ENCODE data around the gene ARX. TPM values are rescaled to one million over a fixed set of nuclear protein-coding genes. Genes with fewer than 3 reads are reported as not detected.

ARX gene
- total RNA-seq, 1 experiment from 2014 or later, result not detected

DNA sequence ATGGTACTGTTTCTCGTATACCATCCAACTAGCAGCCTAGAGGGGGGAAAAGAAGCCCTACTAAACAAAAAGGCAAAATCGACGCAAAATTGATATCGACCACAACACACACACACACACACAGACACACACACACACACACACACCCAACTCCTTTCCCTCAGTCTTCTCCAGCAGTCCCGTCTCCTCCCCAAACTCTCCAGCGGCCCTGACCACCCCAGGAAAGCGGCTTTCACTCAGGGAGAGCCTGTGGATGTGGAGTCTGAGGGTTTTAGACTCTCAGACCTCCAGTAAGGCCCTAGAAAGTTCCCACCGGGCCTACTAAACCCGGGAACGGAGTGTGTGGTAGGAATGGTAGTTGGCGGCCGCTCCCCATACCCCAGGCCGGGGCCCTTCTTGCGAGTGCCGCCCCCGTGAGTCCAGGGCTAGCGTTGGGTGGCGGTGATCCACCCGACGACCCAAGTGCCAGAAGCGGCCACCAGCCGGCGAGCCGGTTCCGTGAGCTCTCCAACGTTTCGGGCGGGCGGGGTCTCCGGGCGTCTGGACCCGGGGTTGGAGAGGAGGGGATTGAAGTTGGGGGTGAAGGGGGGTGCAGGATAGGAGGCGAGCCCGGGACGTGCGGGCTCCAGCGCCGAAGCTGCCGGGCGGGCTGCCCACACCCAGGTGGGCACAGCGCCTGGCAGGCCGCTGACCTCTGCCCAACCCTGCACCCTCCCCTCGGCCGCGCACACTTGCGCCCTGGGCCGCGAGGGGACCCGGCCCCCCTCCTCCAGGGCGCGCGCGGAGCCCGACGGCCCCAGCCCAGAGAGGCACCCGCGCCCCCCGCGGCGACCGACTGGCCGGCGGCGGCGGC lies 13.7 kb downstream of the ARX start:
- DNase-seq (ENCODE audit: low spot score), result no peak

DNA sequence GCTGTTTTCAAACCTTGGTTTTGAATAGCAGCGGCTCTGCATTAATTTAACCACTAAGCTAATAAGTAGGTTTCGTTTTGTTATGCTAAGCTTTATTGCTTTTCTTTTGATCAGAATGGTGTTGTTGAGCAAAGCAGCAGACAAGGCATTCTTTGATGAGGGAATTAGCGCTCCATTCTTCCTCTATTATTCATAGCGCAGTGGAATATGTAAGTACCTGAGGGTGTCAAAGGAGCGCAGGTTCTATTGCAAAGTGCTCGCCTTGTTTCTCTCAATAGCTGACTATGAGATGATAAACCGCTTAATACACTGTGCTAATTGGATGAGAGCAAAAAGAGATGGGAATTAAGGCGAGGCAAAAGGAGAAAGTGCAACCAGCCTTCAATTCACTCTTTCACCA lies 16.3 kb downstream of the ARX start:
- DNase-seq (ENCODE audit: low spot score), result no peak

DNA sequence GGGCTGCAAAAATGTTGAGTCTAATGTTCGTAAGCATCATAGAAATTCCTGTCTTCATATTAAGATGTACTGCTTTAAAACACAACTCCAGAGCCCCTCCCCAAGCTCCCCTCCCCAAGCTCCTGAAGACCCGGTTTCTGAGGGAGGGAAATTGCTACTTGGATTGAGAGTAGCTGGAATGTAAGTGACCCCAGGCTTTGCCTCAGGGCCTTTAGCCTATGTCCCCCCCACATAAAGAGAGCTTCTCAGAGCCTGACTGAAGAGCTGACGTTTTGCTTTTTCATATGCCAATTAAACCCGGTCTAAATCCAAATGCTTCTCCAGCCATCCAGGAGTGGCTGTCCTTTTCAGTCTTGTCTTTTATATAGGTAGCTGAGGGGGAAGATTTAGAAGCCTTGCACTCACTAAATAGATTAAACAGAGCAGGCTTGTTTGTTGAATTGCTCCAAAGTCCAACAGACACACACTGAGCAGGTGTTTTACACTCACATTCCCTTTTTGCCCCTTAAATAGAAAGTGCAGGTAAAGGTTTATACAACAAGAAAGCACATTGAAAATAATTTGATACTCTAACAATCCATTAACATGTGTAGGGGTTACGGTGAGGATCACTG lies 19.6 kb downstream of the ARX start:
- no peak for DNase-seq (ENCODE audit: low spot score)

DNA sequence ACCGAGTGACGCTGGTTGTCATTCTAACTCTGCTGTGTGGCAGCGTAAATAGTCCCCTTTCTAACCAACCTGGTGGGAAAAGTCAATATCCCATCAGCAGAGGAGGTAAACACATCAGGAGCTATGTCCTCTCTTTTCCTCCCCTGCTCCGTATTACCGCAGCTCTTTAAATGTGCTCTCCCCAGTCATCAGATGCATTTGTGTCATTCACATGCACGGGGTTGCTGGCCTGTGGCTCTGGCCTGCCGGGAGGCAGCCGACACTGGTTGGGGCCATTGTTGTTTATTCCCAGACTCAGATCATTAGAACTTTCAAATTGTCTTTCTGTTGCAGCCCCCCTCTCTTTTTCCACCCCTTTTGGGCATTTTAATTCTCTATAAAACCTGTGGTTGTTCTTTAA lies 21.9 kb downstream of the ARX start:
- DNase-seq (ENCODE audit: low spot score), result no peak

DNA sequence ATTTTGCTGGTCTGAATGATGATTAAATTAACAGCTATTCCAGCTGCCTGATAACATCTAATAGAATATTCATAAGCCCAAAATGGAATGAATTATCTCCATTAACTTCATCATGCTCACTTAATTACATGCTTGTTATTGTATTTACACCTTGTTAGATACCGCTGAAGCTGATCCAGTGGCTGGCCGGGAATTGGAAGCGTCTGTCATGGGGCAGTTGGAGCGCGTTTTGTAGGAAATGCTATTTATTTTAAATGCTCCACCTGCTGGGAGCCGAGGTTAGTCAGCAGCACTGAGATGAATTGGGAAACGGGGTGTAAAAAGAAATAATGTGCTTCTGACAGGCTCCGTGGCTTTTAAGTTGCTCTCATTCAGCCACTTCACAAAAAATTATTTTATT lies 25.2 kb downstream of the ARX start:
- DNase-seq (ENCODE audit: low spot score), result no peak

DNA sequence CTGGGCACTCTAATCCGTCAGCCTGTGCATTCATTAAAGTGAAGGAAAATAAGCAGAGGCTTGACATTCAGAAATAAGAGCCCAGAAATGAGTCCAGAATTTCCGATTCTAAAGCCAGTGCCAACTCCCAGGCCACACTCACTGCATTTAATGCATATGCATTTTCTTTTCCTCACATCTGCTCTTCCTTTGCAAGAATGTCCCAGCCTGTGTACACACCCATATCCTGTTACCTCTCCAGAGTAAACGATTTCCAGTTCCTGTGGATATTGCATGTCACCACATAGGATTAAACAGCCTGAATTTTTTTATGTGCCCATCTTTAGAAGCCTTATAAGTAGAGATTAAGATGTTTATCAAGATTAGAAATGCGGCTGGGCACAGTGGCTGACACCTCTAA lies 27.5 kb downstream of the ARX start:
- no peak for DNase-seq (ENCODE audit: low spot score)

DNA sequence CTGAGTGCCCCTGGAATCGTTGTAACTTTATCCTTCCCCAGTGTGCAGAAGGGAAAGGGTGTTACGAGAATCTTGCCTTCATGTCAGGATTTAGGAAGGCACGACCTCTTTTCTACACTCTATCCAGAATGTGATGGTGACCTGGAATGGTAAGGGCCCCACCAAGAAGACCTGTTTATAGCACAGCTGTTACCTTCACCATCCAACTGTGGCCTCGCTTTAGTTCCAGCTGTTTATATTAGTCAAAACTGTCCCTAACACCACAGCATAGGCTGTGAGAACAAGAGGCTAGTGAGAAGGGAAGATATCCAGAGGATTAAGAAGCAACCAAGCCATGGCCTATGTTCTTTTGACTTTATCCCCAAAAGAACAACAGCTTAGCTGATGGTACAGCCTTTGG lies 28.0 kb downstream of the ARX start:
- no peak for DNase-seq (ENCODE audit: low spot score)

DNA sequence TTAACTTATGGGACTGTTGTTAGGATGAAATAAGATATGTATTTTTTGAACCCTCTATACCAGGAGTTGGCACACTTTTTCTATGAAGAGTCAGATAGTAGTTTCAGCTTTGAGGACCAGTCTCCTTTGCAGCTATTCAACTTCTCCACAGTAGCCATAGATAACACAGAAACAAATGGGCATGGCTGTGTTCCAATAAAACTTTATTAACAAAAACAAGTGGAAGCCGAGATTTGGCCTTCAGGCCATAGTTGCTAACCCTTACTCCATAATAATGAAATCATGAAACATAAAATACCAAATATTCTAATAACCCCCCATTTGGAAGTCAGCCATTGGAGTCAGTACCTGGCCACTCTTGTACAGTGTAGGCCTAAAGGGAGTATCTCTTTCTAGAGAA lies 30.6 kb downstream of the ARX start:
- DNase-seq (ENCODE audit: low spot score), result no peak

DNA sequence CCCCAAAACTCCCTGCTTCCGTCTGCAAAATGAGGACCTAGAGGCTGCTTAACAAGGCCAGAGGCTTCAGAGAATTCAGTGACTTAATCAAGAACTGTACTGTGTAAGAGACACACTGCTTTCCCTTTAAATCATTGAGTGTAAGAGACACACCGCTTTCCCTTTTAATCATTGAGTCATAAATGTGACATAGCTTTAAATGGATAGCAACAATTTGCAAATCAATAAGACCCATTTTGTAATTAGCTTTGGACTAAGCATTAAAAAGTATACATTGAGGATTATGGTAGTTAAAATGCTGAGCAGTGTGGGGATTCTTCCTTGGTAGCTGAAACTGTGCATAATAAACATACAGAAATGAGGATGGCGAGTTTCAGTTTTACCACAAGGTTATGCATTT lies 31.8 kb downstream of the ARX start:
- no peak for DNase-seq (ENCODE audit: low spot score)

DNA sequence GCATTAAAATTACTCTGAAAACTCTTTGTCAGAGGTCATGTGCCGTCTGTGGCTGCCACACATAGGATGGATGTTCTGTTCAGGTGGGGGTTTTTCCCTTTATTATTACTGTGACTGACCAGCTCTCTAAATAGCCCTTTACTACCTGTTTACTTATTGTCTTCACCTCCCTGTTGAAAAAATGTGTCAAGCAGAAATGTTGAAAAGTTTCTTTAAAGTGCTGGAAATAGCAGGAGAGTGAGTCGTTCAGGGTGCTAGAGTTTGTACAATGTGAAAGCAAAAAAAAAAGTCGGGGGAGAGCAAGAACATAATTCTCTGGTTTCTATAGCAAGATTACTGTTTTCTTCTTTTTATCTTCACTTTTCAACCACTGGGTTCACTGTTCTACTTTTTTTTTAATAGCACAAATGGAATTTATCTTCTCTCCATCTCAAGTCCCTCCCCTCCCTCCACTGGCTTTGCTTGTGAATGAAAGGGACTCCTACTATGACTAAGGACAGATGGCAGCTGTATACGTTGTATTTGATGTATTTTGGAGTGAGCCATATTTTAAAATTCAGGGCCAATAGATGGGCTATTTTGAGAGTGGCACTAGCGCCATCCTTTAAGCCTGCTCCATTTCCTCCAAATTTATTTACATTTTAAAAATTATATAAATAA lies 33.3 kb downstream of the ARX start:
- no peak for DNase-seq (ENCODE audit: low spot score)

DNA sequence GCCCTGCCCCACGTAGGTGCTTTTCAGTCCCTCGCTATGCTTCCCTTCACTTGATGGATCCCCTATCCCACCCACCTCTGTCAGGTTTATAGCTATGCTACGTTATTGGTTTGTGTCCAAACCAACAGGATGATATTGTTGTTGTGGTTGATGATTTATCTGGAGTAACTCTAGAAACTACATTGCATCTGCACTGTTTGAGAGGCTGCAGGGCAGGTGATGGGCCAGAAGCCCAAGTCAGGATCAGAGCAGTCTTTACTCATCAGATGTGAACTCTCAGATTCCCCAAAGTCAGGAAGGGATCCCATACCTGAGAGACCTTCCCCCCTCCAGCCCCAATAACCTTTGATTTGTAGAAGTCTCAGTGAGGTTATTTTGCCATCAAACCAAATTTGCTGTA lies 34.7 kb downstream of the ARX start:
- DNase-seq (ENCODE audit: low spot score), result no peak

DNA sequence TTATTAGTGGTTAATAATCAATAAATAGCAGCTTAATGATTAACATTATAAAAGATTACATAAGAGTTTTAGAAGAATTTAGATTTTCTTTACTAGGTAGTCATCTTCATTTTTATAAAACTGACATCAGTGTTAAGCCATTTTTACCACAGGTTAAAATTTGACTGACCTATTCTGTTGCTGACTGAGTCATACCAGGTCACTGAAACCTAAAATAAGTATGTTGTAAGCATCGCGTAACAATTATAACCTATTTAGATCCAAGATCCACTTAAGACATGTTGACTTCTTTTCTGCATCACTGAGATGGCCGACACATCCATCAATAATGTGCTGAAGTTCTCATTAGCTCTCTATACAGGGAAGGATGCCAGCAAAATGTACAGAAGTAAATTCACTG lies 36.7 kb downstream of the ARX start:
- no peak for DNase-seq (ENCODE audit: low spot score)

DNA sequence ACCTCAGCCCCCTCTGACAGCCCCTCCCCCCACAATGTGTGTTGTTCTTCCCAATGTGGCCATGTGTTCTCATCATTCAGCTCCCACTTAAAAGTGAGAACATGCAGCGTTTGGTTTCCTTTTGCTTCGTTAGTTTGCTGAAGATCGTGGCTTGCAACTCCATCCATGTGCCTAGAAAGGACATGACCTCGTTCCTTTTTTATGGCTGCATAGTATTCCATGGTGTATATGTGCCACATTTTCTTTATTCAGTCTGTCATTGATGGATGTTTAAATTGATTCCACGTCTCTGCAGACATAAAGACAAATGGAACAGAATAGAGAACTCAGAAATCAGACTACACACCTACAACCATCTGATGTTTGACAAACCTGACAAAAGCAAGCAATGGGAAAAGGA lies 46.0 kb downstream of the ARX start:
- DNase-seq (ENCODE audit: low spot score), result no peak

DNA sequence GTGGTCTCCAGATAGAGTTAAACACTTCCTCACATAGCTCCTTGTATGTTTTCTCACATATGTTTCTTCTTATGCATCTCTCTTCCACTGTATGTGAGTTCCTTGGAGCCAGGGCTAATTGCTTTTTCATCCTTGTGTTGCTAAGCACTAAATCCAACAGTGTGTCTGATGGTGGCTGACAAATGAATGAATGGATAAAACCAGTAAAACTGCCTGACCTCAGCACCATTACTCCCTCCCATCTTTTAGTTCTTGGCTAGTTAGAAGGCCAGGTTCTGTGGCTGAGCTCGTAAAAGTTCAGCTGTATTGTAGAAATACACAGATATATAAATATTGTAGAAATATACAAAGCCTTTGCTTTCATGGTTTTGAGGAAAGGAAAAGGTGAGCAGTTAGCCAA lies 50.4 kb downstream of the ARX start:
- DNase-seq (ENCODE audit: low spot score), result no peak

DNA sequence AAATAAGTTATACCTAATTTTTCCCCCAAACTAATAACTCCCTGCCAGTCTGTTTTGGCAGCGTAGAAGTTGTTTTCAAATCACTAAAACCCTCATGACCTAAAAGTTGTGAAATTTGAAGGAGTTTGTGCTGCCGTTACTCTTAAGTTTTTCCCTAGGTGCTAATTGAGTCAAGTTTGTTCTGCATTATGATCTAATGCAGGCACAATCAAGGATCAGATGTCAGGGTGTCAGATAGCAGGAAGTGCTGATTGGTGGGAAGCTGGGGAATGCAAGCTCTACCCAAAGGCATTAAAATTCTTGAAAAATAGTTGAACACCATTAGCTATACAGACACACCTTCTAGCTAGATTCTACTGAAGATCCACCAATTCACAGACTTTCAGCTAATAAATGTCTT lies 51.9 kb downstream of the ARX start:
- no peak for DNase-seq (ENCODE audit: low spot score)

DNA sequence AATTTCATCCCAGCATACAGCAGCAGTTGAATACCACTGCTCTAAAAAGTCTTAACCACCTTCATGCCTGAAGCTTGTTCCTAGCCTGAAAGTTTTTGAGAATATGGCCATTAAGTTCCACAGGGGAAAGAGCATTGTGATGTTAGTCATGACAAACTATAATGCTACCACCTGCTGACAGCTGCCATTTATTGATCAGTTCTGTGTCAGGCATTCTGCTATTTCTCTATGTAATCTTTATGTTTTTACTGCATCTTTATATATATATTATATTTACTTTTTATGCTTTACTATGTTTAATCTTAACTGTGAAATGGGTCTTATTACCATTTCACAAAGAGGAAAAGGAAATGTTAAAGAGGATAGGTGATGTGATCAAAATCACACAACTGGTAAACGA lies 54.0 kb downstream of the ARX start:
- no peak for DNase-seq (ENCODE audit: low spot score)

DNA sequence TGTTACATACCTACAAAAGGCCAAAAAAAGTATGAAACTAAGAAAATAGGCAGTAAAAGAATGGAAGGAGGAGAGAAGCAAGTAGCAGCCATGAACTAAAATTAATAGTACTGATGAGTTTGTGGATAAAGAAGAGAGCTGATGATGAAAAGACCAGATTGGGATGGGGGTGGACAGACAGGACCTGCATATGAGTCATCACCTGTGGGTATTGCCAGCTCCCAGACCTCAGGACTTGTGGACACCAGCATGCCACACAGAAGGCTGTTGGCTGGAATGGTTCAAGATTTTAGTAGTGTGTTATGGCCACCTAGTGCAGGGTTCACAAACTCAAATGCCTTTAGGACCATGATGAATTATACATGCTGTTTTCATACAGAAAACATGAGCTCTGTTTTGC lies 58.9 kb downstream of the ARX start:
- DNase-seq (ENCODE audit: low spot score), result peak; percentile 4

DNA sequence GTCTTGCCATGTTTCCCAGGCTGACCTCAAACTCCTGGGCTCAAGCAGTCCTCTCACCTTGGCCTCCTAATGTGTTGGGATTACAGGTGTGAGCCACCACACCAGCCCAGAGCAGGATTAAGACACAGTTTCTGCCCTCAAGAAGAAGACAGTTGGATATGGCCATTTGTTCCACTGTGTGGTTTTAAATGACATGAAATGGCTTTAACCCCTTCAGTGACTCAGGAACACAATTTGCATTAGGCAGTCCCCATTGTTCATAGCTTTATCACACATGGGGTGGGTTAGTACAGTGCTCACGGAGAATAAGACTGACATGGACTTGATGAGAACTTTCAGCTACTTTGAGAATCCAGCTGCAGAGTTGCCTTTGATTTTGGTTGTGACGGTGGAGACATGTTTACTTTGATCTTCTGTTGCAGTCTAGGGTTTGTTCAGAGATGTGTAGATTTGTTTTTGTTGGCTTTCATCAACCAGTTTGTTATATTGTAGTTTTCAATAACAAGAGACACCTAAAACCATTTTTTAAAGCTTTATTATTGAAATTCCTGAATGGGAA lies 60.3 kb downstream of the ARX start:
- no peak for DNase-seq (ENCODE audit: low spot score)

DNA sequence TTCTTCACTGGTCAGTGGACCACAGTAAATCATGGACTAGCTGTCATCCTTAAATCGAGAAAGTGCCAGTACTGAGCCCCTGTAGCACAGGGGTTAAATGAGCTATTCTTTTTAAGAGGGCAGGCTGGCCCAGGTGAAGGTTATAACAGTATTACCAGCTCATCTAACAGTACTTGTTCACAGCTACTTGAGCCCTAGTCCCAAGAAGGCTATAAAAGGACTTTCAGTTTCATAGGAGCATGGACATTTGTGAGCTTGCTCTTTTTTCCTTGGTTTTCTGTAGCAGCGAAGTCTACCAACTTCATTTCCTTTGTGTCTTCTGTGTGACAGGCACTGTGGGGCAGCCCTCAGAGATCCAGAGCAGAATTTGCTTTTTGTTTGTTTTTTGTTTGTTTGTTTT lies 61.0 kb downstream of the ARX start:
- no peak for DNase-seq (ENCODE audit: low spot score)
